B cell (primary cell): ENCODE measurements around the gene TRDN. TPM values are rescaled to one million over a fixed set of nuclear protein-coding genes. Genes with fewer than 3 reads are reported as not detected.

ENCODE experiments used
- ATAC-seq: fragments of 200-7000 bp; cut with Tn5 transposase; one replicate; pipeline ENCODE4 v1.10.0; 2021; ENCODE audit warnings: low read depth, mild to moderate bottlenecking, moderate number of reproducible peaks, moderate library complexity
- CTCF ChIA-PET: fragments of 350-600 bp; sonication (Branson Sonifier 250); formaldehyde crosslinking; loops from one replicate; lab custom pipeline; 2021; ENCODE audit warnings: antibody characterized with exemption, inconsistent platforms; lab: Charles Lee
- POLR2A ChIA-PET: fragments of 350-600 bp; sonication (Branson Sonifier 250); formaldehyde crosslinking; loops from one replicate; lab custom pipeline; 2021; ENCODE audit warnings: antibody characterized with exemption; lab: Charles Lee
- DNase-seq: peaks from one replicate; pipeline ENCODE4 v3.0.0; 2013
- H2AFZ ChIP-seq: 2 replicates; pipeline ENCODE4 v1.6.1; 2012; ENCODE audit warnings: mild to moderate bottlenecking, low read depth, low read length; ENCODE audit not compliant: insufficient read depth, poor library complexity, severe bottlenecking
- H3K27ac ChIP-seq, 2 donors: 1 replicate in 1 of 2; 2 replicates in 1 of 2; pipeline ENCODE4 v1.5.1; 2012 to 2013; ENCODE audit warnings: low read length in 2 of 2, mild to moderate bottlenecking in 2 of 2, moderate library complexity in 1 of 2
- H3K27me3 ChIP-seq, 4 experiments: fragments of 200-600 bp in 1 of 4; sonication (generic) in 1 of 4; replicated peaks in 1 of 4; 1 replicate in 2 of 4; 2 replicates in 2 of 4; pipeline versions ENCODE4 v1.6.1 to v1.7.0; 2013 to 2016; ENCODE audit warnings: low read length in 3 of 4, mild to moderate bottlenecking in 2 of 4, mixed read lengths in 1 of 4, moderate library complexity in 1 of 4; ENCODE audit not compliant: insufficient read depth in 4 of 4, control insufficient read depth in 3 of 4; ENCODE audit errors: control extremely low read depth in 1 of 4
- H3K36me3 ChIP-seq, 2 experiments: replicated peaks in 1 of 2; 1 replicate in 1 of 2; 2 replicates in 1 of 2; pipeline versions ENCODE4 v1.6.1 to v1.7.1; 2013; ENCODE audit warnings: low read length in 1 of 2; ENCODE audit not compliant: insufficient read depth in 2 of 2, control insufficient read depth in 1 of 2; ENCODE audit errors: control extremely low read depth in 1 of 2, extremely low read depth in 1 of 2
- H3K4me1 ChIP-seq, 2 donors: fragments of 200-600 bp in 1 of 2; sonication (generic) in 1 of 2; 1 replicate in 1 of 2; 2 replicates in 1 of 2; pipeline versions ENCODE4 v1.5.1 to v1.6.1; 2013 to 2017; ENCODE audit warnings: low read length in 2 of 2; ENCODE audit not compliant: control insufficient read depth in 2 of 2, insufficient read depth in 2 of 2
- H3K4me2 ChIP-seq: replicated peaks from 2 replicates; pipeline ENCODE3; 2012; ENCODE audit warnings: mild to moderate bottlenecking, low read depth, low read length; ENCODE audit not compliant: poor library complexity, severe bottlenecking
- H3K4me3 ChIP-seq, 5 experiments: fragments of 200-600 bp in 1 of 5; sonication (generic) in 1 of 5; 1 replicate in 3 of 5; 2 replicates in 2 of 5; pipeline versions ENCODE4 v1.5.1 to v1.7.0; 2011 to 2016; ENCODE audit warnings: low read length in 4 of 5, mild to moderate bottlenecking in 4 of 5, low read depth in 2 of 5, control low read depth in 1 of 5, moderate library complexity in 1 of 5; ENCODE audit not compliant: insufficient read depth in 1 of 5; ENCODE audit errors: control extremely low read depth in 1 of 5, extremely low read depth in 1 of 5
- H3K79me2 ChIP-seq: fragments of 200-600 bp; sonication (generic); one replicate; pipeline ENCODE4 v1.6.0; 2016; ENCODE audit warnings: low read length; ENCODE audit not compliant: control insufficient read depth, insufficient read depth
- H3K9ac ChIP-seq: fragments of 200-600 bp; sonication (generic); 2 replicates; pipeline ENCODE4 v1.6.1; 2017; ENCODE audit warnings: mild to moderate bottlenecking, low read length, moderate library complexity
- H3K9me3 ChIP-seq, 3 donors: one replicate each; pipeline versions ENCODE4 v1.6.1 to v1.7.1; 2013; ENCODE audit warnings: low read length in 2 of 3; ENCODE audit not compliant: control insufficient read depth in 2 of 3, insufficient read depth in 1 of 3; ENCODE audit errors: control extremely low read depth in 1 of 3
- H4K20me1 ChIP-seq: 2 replicates; pipeline ENCODE4 v1.6.0; 2012; ENCODE audit warnings: mild to moderate bottlenecking, low read length; ENCODE audit not compliant: insufficient read depth, control insufficient read depth, poor library complexity, severe bottlenecking
- H3K27ac Mint-ChIP-seq: one replicate; pipeline ENCODE4 v1.8.0; 2021; ENCODE audit warnings: mixed read lengths
- H3K27me3 Mint-ChIP-seq: one replicate; pipeline ENCODE4 v1.8.0; 2021; ENCODE audit warnings: mixed read lengths
- H3K4me1 Mint-ChIP-seq: one replicate; pipeline ENCODE4 v1.8.0; 2021; ENCODE audit warnings: mixed read lengths
- H3K4me3 Mint-ChIP-seq: one replicate; pipeline ENCODE4 v1.8.0; 2021; ENCODE audit warnings: mixed read lengths
- H3K9me3 Mint-ChIP-seq: one replicate; pipeline ENCODE4 v1.8.0; 2022; ENCODE audit warnings: mixed read lengths; ENCODE audit not compliant: insufficient read depth
- CTCF ChIP-seq: fragments of 200-600 bp; IDR thresholded peaks from one replicate; pipeline ENCODE4 v1.8.0; 2022; ENCODE audit warnings: antibody characterized with exemption, mild to moderate bottlenecking
- EZH2 ChIP-seq: IDR thresholded peaks from 2 replicates; pipeline ENCODE4 v1.6.1; 2012; ENCODE audit warnings: borderline replicate concordance, low read depth, mild to moderate bottlenecking, moderate library complexity, low read length; ENCODE audit not compliant: insufficient read depth, poor library complexity, severe bottlenecking
- WGBS: methylation state at CpG from one replicate; pipeline ENCODE4 v1.1.5; 2013; ENCODE audit warnings: missing lambda C conversion rate; ENCODE audit not compliant: insufficient coverage; 5-methylcytosine and 5-hydroxymethylcytosine counted together
- intact Hi-C: fragments of 100-400 bp; cut with micrococcal nuclease; formaldehyde crosslinking; loops from one replicate; pipeline ENCODE4 v1.10.0; 2022
- polyA plus RNA-seq: library from polyadenylated mRNA; depleted of rRNA; stranded (reverse); fragments of >200 nt; gene quantifications from 2 replicates; pipeline ENCODE4 v1.2.3, GENCODE V29; 2012
- total RNA-seq, 2 donors: library from RNA; stranded (reverse); fragments of 120-200 nt in 1 of 2; gene quantifications; 1 replicate in 1 of 2; 2 replicates in 1 of 2; pipeline versions ENCODE4 v1.2.3 to v1.2.4, GENCODE V29; 2013 to 2022

TRDN gene
- total and polyA plus RNA-seq, 2 donors (not counting 1 experiment from before 2014, with no cell fraction given): not detected

DNA sequence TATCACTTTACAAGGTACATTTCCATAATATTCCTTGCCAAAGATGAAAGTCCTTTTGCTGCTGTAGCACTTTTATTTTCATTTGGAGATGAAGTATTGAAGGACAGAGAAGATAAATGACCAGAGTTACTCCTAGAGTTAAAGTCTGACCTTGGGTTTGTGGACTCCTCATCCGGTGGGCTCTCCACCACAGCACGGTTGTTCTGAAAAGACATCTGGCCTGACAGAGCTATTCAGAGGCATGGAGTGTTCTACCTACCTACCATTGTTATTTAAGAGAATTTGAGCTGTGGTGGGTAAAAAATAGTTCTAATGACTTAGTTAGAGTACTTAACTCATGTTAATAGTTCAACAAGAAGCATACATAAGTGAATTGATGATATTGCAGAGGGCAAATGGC is 422.3 kb downstream of the TRDN start:
- no peak overlapping the region for H3K4me3 Mint-ChIP-seq
- intact Hi-C loops: no loop called here

DNA sequence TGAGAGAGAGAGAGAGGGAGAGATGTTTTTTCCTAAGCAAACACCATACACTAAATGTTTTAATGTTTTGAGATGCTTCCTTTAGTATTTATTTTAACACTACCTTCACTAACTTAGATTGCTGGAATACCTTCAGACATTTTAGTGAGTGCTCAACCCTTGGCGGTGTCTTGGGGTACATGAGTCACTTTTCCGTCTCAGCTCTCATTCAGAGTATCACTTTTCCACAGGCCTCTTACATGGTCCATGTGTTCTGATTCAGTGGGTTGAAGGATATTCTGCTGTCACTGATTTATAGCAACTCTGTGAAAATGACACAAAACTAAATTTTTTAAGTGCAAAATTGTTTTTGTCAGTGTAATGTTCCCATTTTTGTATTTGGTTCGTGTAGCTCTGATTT is 422.8 kb downstream of the TRDN start:
- Mint-ChIP-seq H3K27me3 (no peaks in the 10 kb centered on the region), H3K9me3 (peaks cover 2% of the 10 kb centered on the region), H3K27ac (no peak overlapping the region), H3K4me3 (no peak overlapping the region), H3K4me1 (no peaks in the 10 kb centered on the region)
- Histone ChIP-seq H3K79me2 (no peaks in the 10 kb centered on the region), H3K4me1 (no peaks in the 10 kb centered on the region), H3K27ac (no peak overlapping the region), H3K9me3 (no peaks in the 10 kb centered on the region), H3K4me3 (no peak overlapping the region), H3K9ac (no peak overlapping the region), H4K20me1 (no peaks in the 10 kb centered on the region), H3K4me2 (no peak overlapping the region), H3K36me3 (no peaks in the 10 kb centered on the region), H3K27me3 (no peaks in the 10 kb centered on the region), H2AFZ (no peak overlapping the region)
- WGBS: no CpG with 5 or more reads among the region's 3 CpGs
- intact Hi-C loops: no loop called here
- POLR2A ChIA-PET: no interaction called here
- TF ChIP-seq CTCF: no peak
- TF ChIP-seq EZH2: no peak
- CTCF ChIA-PET: no interaction called here
- DNase-seq (no peak), ATAC-seq (no peak)

More for the DNA sequence above, 422.3 kb downstream of the TRDN start:
- Histone ChIP-seq H3K9ac (no peak overlapping the region), H3K4me1 (no peaks in the 10 kb centered on the region), H3K27me3 (no peaks in the 10 kb centered on the region), H4K20me1 (no peaks in the 10 kb centered on the region), H3K9me3 (no peaks in the 10 kb centered on the region), H2AFZ (no peak overlapping the region), H3K4me2 (no peak overlapping the region), H3K4me3 (no peak overlapping the region), H3K36me3 (no peaks in the 10 kb centered on the region), H3K79me2 (no peaks in the 10 kb centered on the region), H3K27ac (no peak overlapping the region)
- DNase-seq: no peak
- no peak for TF ChIP-seq CTCF
- TF ChIP-seq EZH2: no peak
- ChIA-PET CTCF (no interaction called here), POLR2A (no interaction called here)
- no peak overlapping the region for H3K27ac Mint-ChIP-seq
- no peaks in the 10 kb centered on the region for H3K27me3 Mint-ChIP-seq
- H3K4me1 Mint-ChIP-seq: no peaks in the 10 kb centered on the region
- no peak for ATAC-seq
- peaks cover 2% of the 10 kb centered on the region for H3K9me3 Mint-ChIP-seq
- WGBS: 100% methylated on average over 1 of the region's 2 CpGs
